GM12878 (cell line): ENCODE data around the gene ARL3.

Experiments used
- CHD2 ChIP-seq: IDR thresholded peaks from 2 replicates; pipeline ENCODE4 v1.6.1; 2011; ENCODE audit warnings: low read depth, low read length, improper control_type of control experiment, borderline replicate concordance
- CREB1 ChIP-seq: IDR thresholded peaks from 2 replicates; pipeline ENCODE4 v1.6.1; 2012; ENCODE audit warnings: low read depth, mild to moderate bottlenecking, inconsistent platforms
- EZH2 ChIP-seq: IDR thresholded peaks from 2 replicates; pipeline ENCODE4 v1.6.1; 2012; ENCODE audit warnings: low read depth, mild to moderate bottlenecking, control low read depth, inconsistent platforms, low read length, borderline replicate concordance; ENCODE audit not compliant: control insufficient read depth
- HDAC2 ChIP-seq: fragments of 200-600 bp; sonication (generic); IDR thresholded peaks from 2 replicates; pipeline ENCODE4 v1.6.1; 2017
- LARP7 ChIP-seq: fragments of 450-650 bp; IDR thresholded peaks from 2 replicates; pipeline ENCODE4 v1.6.1; 2017; ENCODE audit warnings: mild to moderate bottlenecking
- NRF1 ChIP-seq: conservative IDR thresholded peaks from 2 replicates; pipeline ENCODE4 v1.6.1; 2011; ENCODE audit warnings: mild to moderate bottlenecking, low read depth, low read length, improper control_type of control experiment
- POLR2A ChIP-seq: IDR thresholded peaks from 2 replicates; pipeline ENCODE4 v1.6.1; 2011; ENCODE audit warnings: low read depth, mild to moderate bottlenecking, low read length
- POLR2AphosphoS5 ChIP-seq: IDR thresholded peaks from 2 replicates; pipeline ENCODE4 v1.6.1; 2011; ENCODE audit warnings: mild to moderate bottlenecking, low read length, inconsistent platforms
- SMAD1 ChIP-seq: fragments of 450-650 bp; IDR thresholded peaks from 2 replicates; pipeline ENCODE4 v1.6.1; 2018; ENCODE audit warnings: mild to moderate bottlenecking, low read depth; ENCODE audit not compliant: partially characterized antibody
- TBL1XR1 ChIP-seq: IDR thresholded peaks from 2 replicates; pipeline ENCODE4 v1.6.1; 2012; ENCODE audit warnings: low read depth, low read length, improper control_type of control experiment
- TF ChIP-seq, protein P1 (sequence below): IDR thresholded peaks from 2 replicates; pipeline ENCODE4 v1.6.1; 2011; ENCODE audit warnings: low read depth, low read length, improper control_type of control experiment, borderline replicate concordance
- TF ChIP-seq, protein P2 (sequence below), 3 experiments: IDR thresholded peaks in 2 of 3; conservative IDR thresholded peaks in 1 of 3; 2 replicates each; pipeline ENCODE4 v1.5.1; 2011; ENCODE audit warnings: low read depth in 3 of 3, low read length in 3 of 3, mild to moderate bottlenecking in 3 of 3, control low read depth in 2 of 3, moderate library complexity in 2 of 3, inconsistent platforms in 1 of 3, mixed read lengths in 1 of 3; ENCODE audit not compliant: control insufficient read depth in 2 of 3, insufficient read depth in 1 of 3; ENCODE audit errors: extremely low read depth in 1 of 3
- TF ChIP-seq, protein P3 (sequence below): fragments of 150-350 bp; IDR thresholded peaks from 2 replicates; pipeline ENCODE4 v1.6.1; 2016; ENCODE audit warnings: low read depth, low read length
- TF ChIP-seq, protein P4 (sequence below): IDR thresholded peaks from 2 replicates; pipeline ENCODE4 v1.6.1; 2012; ENCODE audit warnings: mild to moderate bottlenecking, low read depth, low read length

GRCh38 chr10:102668326-102669107 is 45.7 kb downstream of the ARL3 start:
- TF ChIP-seq, protein P1, sequence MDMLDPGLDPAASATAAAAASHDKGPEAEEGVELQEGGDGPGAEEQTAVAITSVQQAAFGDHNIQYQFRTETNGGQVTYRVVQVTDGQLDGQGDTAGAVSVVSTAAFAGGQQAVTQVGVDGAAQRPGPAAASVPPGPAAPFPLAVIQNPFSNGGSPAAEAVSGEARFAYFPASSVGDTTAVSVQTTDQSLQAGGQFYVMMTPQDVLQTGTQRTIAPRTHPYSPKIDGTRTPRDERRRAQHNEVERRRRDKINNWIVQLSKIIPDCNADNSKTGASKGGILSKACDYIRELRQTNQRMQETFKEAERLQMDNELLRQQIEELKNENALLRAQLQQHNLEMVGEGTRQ: no peak
- TF ChIP-seq SMAD1: no peak
- TF ChIP-seq, protein P2, sequence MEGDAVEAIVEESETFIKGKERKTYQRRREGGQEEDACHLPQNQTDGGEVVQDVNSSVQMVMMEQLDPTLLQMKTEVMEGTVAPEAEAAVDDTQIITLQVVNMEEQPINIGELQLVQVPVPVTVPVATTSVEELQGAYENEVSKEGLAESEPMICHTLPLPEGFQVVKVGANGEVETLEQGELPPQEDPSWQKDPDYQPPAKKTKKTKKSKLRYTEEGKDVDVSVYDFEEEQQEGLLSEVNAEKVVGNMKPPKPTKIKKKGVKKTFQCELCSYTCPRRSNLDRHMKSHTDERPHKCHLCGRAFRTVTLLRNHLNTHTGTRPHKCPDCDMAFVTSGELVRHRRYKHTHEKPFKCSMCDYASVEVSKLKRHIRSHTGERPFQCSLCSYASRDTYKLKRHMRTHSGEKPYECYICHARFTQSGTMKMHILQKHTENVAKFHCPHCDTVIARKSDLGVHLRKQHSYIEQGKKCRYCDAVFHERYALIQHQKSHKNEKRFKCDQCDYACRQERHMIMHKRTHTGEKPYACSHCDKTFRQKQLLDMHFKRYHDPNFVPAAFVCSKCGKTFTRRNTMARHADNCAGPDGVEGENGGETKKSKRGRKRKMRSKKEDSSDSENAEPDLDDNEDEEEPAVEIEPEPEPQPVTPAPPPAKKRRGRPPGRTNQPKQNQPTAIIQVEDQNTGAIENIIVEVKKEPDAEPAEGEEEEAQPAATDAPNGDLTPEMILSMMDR (IDR thresholded peaks at IDR 0.05 in 2 of 3, conservative IDR thresholded peaks at IDR 0.05 in 1 of 3; ENCODE audit: control insufficient read depth in 2 of 3, extremely low read depth in 1 of 3, insufficient read depth in 1 of 3, low read depth in 3 of 3, low read length in 3 of 3): no peak
- TF ChIP-seq POLR2AphosphoS5: no peak
- TF ChIP-seq CHD2: no peak
- no peak for TF ChIP-seq EZH2
- TF ChIP-seq LARP7: no peak
- TF ChIP-seq POLR2A: no peak
- TF ChIP-seq TBL1XR1: no peak
- no peak for TF ChIP-seq HDAC2
- TF ChIP-seq, protein P3, sequence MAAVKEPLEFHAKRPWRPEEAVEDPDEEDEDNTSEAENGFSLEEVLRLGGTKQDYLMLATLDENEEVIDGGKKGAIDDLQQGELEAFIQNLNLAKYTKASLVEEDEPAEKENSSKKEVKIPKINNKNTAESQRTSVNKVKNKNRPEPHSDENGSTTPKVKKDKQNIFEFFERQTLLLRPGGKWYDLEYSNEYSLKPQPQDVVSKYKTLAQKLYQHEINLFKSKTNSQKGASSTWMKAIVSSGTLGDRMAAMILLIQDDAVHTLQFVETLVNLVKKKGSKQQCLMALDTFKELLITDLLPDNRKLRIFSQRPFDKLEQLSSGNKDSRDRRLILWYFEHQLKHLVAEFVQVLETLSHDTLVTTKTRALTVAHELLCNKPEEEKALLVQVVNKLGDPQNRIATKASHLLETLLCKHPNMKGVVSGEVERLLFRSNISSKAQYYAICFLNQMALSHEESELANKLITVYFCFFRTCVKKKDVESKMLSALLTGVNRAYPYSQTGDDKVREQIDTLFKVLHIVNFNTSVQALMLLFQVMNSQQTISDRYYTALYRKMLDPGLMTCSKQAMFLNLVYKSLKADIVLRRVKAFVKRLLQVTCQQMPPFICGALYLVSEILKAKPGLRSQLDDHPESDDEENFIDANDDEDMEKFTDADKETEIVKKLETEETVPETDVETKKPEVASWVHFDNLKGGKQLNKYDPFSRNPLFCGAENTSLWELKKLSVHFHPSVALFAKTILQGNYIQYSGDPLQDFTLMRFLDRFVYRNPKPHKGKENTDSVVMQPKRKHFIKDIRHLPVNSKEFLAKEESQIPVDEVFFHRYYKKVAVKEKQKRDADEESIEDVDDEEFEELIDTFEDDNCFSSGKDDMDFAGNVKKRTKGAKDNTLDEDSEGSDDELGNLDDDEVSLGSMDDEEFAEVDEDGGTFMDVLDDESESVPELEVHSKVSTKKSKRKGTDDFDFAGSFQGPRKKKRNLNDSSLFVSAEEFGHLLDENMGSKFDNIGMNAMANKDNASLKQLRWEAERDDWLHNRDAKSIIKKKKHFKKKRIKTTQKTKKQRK: no peak
- TF ChIP-seq, protein P4, sequence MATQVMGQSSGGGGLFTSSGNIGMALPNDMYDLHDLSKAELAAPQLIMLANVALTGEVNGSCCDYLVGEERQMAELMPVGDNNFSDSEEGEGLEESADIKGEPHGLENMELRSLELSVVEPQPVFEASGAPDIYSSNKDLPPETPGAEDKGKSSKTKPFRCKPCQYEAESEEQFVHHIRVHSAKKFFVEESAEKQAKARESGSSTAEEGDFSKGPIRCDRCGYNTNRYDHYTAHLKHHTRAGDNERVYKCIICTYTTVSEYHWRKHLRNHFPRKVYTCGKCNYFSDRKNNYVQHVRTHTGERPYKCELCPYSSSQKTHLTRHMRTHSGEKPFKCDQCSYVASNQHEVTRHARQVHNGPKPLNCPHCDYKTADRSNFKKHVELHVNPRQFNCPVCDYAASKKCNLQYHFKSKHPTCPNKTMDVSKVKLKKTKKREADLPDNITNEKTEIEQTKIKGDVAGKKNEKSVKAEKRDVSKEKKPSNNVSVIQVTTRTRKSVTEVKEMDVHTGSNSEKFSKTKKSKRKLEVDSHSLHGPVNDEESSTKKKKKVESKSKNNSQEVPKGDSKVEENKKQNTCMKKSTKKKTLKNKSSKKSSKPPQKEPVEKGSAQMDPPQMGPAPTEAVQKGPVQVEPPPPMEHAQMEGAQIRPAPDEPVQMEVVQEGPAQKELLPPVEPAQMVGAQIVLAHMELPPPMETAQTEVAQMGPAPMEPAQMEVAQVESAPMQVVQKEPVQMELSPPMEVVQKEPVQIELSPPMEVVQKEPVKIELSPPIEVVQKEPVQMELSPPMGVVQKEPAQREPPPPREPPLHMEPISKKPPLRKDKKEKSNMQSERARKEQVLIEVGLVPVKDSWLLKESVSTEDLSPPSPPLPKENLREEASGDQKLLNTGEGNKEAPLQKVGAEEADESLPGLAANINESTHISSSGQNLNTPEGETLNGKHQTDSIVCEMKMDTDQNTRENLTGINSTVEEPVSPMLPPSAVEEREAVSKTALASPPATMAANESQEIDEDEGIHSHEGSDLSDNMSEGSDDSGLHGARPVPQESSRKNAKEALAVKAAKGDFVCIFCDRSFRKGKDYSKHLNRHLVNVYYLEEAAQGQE: no peak
- TF ChIP-seq CREB1: no peak
- TF ChIP-seq NRF1: no peak
